HepG2 (cell line): Measurements from ENCODE around the gene SMARCA4. TPM values are rescaled to one million over a fixed set of nuclear protein-coding genes. Genes with fewer than 3 reads are reported as not detected.
A peak's percentile ranks its signal among the peaks of the same experiment; 100 is the strongest.

Experiments used
- GPBP1L1 ChIP-seq: sonication (generic); formaldehyde crosslinking; IDR thresholded peaks from 2 replicates; pipeline ENCODE4 v1.5.0; 2020; ENCODE audit warnings: mild to moderate bottlenecking, missing genetic modification reagents
- IKZF5 ChIP-seq: IDR thresholded peaks from 2 replicates; pipeline ENCODE4 v1.6.1; 2018; ENCODE audit warnings: missing genetic modification reagents, mild to moderate bottlenecking, missing compliant biosample characterization
- IRF9 ChIP-seq: sonication (generic); formaldehyde crosslinking; IDR thresholded peaks from 2 replicates; pipeline ENCODE4 v1.8.0; 2022; ENCODE audit warnings: missing genetic modification reagents, mild to moderate bottlenecking, borderline replicate concordance
- MAFG ChIP-seq: sonication (generic); formaldehyde crosslinking; IDR thresholded peaks from 2 replicates; pipeline ENCODE4 v1.5.1; 2020; ENCODE audit warnings: mild to moderate bottlenecking, missing genetic modification reagents
- MTF1 ChIP-seq: sonication (generic); formaldehyde crosslinking; IDR thresholded peaks from 2 replicates; pipeline ENCODE4 v1.5.0; 2020; ENCODE audit warnings: missing genetic modification reagents
- NR2C2 ChIP-seq: sonication (generic); formaldehyde crosslinking; IDR thresholded peaks from 2 replicates; pipeline ENCODE4 v1.4.0; 2020; ENCODE audit warnings: missing genetic modification reagents, mild to moderate bottlenecking, moderate library complexity, borderline replicate concordance
- PPARG ChIP-seq: conservative IDR thresholded peaks from 2 replicates; pipeline ENCODE4 v1.6.1; 2016; ENCODE audit warnings: missing biosample characterization, missing genetic modification reagents
- REL ChIP-seq: sonication (generic); formaldehyde crosslinking; conservative IDR thresholded peaks from 2 replicates; pipeline ENCODE4 v1.8.0; 2022; ENCODE audit warnings: mild to moderate bottlenecking, missing genetic modification reagents, moderate library complexity
- SAP130 ChIP-seq: IDR thresholded peaks from 2 replicates; pipeline ENCODE4 v1.6.1; 2016; ENCODE audit warnings: low read depth
- ZBTB4 ChIP-seq: sonication (generic); formaldehyde crosslinking; IDR thresholded peaks from 2 replicates; pipeline ENCODE4 v1.4.0; 2020; ENCODE audit warnings: missing genetic modification reagents, mild to moderate bottlenecking, borderline replicate concordance
- ZC3H13 ChIP-seq: sonication (generic); formaldehyde crosslinking; IDR thresholded peaks from 2 replicates; pipeline ENCODE4 v1.8.1; 2023; ENCODE audit warnings: mild to moderate bottlenecking, missing genetic modification reagents, moderate library complexity
- ZNF205 ChIP-seq: IDR thresholded peaks from 2 replicates; pipeline ENCODE4 v1.6.1; 2018; ENCODE audit warnings: missing biosample characterization, missing genetic modification reagents
- ZNF441 ChIP-seq: sonication (generic); formaldehyde crosslinking; IDR thresholded peaks from 2 replicates; pipeline ENCODE4 v1.7.0; 2021; ENCODE audit warnings: missing genetic modification reagents, borderline replicate concordance
- ZSCAN25 ChIP-seq: sonication (generic); formaldehyde crosslinking; IDR thresholded peaks from 2 replicates; pipeline ENCODE4 v1.8.0; 2022; ENCODE audit warnings: mild to moderate bottlenecking, missing genetic modification reagents
- polyA plus RNA-seq, 8 experiments: library from polyadenylated mRNA; depleted of rRNA in 3 of 8; stranded (reverse) in 7 of 8; unstranded in 1 of 8; fragments of >200 nt; fragmentation: Illumina TruSeq in 4 of 8; extraction: Trizol in 4 of 8; gene quantifications; 2 replicates each; pipeline versions ENCODE4 v1.2.1 to v1.2.3, GENCODE V29; 2011 to 2016; ENCODE audit warnings: low read depth in 4 of 8, missing spikeins in 1 of 8, mixed read lengths in 1 of 8; ENCODE audit not compliant: insufficient read depth in 1 of 8
- total RNA-seq, 5 experiments: library from RNA; depleted of rRNA; stranded (reverse); fragments of >200 nt; fragmentation: Illumina TruSeq; extraction: Trizol; gene quantifications; 2 replicates each; pipeline ENCODE4 v1.2.3, GENCODE V29; 2016; ENCODE audit warnings: low read depth in 1 of 5

Gene SMARCA4
- total and polyA plus RNA-seq, 2 of the 13 experiments (the other 11 are each of a cell fraction or from before 2014, with no cell fraction given), result 25.4 to 45.9 TPM

GRCh38 chr19:11092181-11092538 lies 131.3 kb downstream of the SMARCA4 start (continued):
- no peak for TF ChIP-seq ZSCAN25
- no peak; the same call in 1 of the 2 replicates for TF ChIP-seq ZC3H13
- no peak for TF ChIP-seq REL (CRISPR knock-in tag)
- no peak for TF ChIP-seq MTF1 (CRISPR knock-in tag)
- TF ChIP-seq ZNF441 (CRISPR knock-in tag), result no peak
- TF ChIP-seq MAFG (CRISPR knock-in tag), result no peak
- no peak for TF ChIP-seq GPBP1L1
- no peak for TF ChIP-seq ZNF205
- TF ChIP-seq SAP130 (CRISPR knock-in tag), result peak; percentile 42
- TF ChIP-seq IRF9 (CRISPR knock-in tag), result no peak
- no peak for TF ChIP-seq NR2C2
- no peak for TF ChIP-seq PPARG (CRISPR knock-in tag)
- TF ChIP-seq ZBTB4 (CRISPR knock-in tag), result no peak
- TF ChIP-seq IKZF5, result 0 out of 2 replicates have a peak, but pooled peaks have one; percentile 12
